CD4-positive, alpha-beta T cell (primary cell): Measurements from ENCODE around the gene RSKR. TPM values are rescaled to one million over a fixed set of nuclear protein-coding genes. Genes with fewer than 3 reads are reported as not detected.

Experiments
- ATAC-seq: fragments of 200-7000 bp; cut with Tn5 transposase; one replicate; pipeline ENCODE4 v1.10.0; 2022; ENCODE audit warnings: mild to moderate bottlenecking; ENCODE audit not compliant: poor library complexity
- CTCF ChIA-PET: fragments of 350-600 bp; sonication (Branson Sonifier 250); formaldehyde crosslinking; loops from one replicate; lab custom pipeline; 2021; ENCODE audit warnings: antibody characterized with exemption, inconsistent platforms; lab: Charles Lee
- POLR2A ChIA-PET: fragments of 350-600 bp; sonication (Branson Sonifier 250); formaldehyde crosslinking; loops from one replicate; lab custom pipeline; 2021; ENCODE audit warnings: antibody characterized with exemption, inconsistent platforms; lab: Charles Lee
- DNase-seq, 14 experiments: peaks; one replicate each; pipeline ENCODE4 v3.0.0-alpha.2; 2013 to 2020; ENCODE audit warnings: mixed read lengths in 2 of 14
- H3K27ac ChIP-seq, 2 donors: one replicate each; pipeline versions ENCODE4 v1.5.1 to v1.7.0; 2013; ENCODE audit warnings: low read length in 2 of 2, low read depth in 1 of 2, mild to moderate bottlenecking in 1 of 2
- H3K27me3 ChIP-seq, 2 experiments: 1 replicate in 1 of 2; 2 replicates in 1 of 2; pipeline versions ENCODE4 v1.6.1 to v1.7.0; 2013; ENCODE audit warnings: low read length in 2 of 2, control low read depth in 1 of 2, mild to moderate bottlenecking in 1 of 2, moderate library complexity in 1 of 2; ENCODE audit not compliant: insufficient read depth in 2 of 2, control insufficient read depth in 1 of 2
- H3K36me3 ChIP-seq: one replicate; pipeline ENCODE4 v1.6.1; 2013; ENCODE audit warnings: low read length, control low read depth; ENCODE audit not compliant: insufficient read depth
- H3K4me1 ChIP-seq: one replicate; pipeline ENCODE4 v1.6.1; 2013; ENCODE audit warnings: low read length, control low read depth; ENCODE audit not compliant: insufficient read depth
- H3K4me3 ChIP-seq: one replicate; pipeline ENCODE4 v1.5.1; 2013; ENCODE audit warnings: mild to moderate bottlenecking, low read length, moderate library complexity
- H3K9me3 ChIP-seq, 2 experiments: 1 replicate in 1 of 2; 2 replicates in 1 of 2; pipeline versions ENCODE4 v1.6.1 to v1.7.0; 2013; ENCODE audit warnings: low read length in 2 of 2, mild to moderate bottlenecking in 2 of 2, control low read depth in 1 of 2, moderate library complexity in 1 of 2; ENCODE audit not compliant: control insufficient read depth in 1 of 2, insufficient read depth in 1 of 2
- H3K27ac Mint-ChIP-seq: one replicate; pipeline ENCODE4 v1.8.0; 2020; ENCODE audit warnings: mixed read lengths
- H3K27me3 Mint-ChIP-seq: one replicate; pipeline ENCODE4 v1.8.0; 2021; ENCODE audit warnings: mixed read lengths
- H3K36me3 Mint-ChIP-seq: one replicate; pipeline ENCODE4 v1.8.0; 2021; ENCODE audit warnings: low read depth, mixed read lengths
- H3K4me1 Mint-ChIP-seq: one replicate; pipeline ENCODE4 v1.8.0; 2021; ENCODE audit warnings: low read depth, mixed read lengths
- H3K4me3 Mint-ChIP-seq: one replicate; pipeline ENCODE4 v1.8.0; 2020; ENCODE audit warnings: mild to moderate bottlenecking, mixed read lengths
- H3K9me3 Mint-ChIP-seq: one replicate; pipeline ENCODE4 v1.8.0; 2020; ENCODE audit warnings: mixed read lengths
- intact Hi-C, 2 experiments: fragments of 100-400 bp; cut with DNase I in 1 of 2; cut with micrococcal nuclease in 1 of 2; formaldehyde crosslinking; loops; one replicate each; pipeline versions ENCODE4 v1.15.1 to v1.9.0; 2023 to 2025; cut with DNase I, micrococcal nuclease
- total RNA-seq, 174 experiments: library from RNA in 2 of 174; stranded (reverse) in 2 of 174; gene quantifications; one replicate each; pipeline ENCODE4 v1.2.3 and lab custom pipeline; 2021 to 2026
- TF ChIP-seq, protein P1 (sequence below): fragments of 200-600 bp; IDR thresholded peaks from one replicate; pipeline ENCODE4 v1.8.0; 2022; ENCODE audit warnings: antibody characterized with exemption, mild to moderate bottlenecking

RSKR gene
- total RNA-seq, 2 experiments from 2014 or later: 13.7 to 14.8 TPM

DNA sequence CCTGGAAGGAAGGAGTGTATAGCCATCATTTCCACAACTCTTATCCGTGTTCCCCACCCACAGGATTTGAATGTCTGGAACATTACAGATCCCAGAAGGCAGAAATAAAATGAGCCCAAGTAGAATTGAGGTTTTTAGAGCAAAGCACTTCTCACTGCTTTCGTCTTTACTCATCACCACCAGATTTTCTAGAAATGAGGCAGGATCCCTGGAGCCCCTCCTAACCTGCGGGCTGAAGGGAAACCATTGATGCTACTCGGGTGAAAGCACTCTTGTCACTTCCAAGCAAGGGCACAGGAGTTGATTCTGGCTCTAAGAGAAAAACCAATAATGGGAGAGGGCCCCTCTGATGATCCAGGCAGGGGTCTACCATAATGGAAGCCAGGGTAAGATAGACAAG lies 34.5 kb downstream of the RSKR start:
- TF ChIP-seq, protein P1, sequence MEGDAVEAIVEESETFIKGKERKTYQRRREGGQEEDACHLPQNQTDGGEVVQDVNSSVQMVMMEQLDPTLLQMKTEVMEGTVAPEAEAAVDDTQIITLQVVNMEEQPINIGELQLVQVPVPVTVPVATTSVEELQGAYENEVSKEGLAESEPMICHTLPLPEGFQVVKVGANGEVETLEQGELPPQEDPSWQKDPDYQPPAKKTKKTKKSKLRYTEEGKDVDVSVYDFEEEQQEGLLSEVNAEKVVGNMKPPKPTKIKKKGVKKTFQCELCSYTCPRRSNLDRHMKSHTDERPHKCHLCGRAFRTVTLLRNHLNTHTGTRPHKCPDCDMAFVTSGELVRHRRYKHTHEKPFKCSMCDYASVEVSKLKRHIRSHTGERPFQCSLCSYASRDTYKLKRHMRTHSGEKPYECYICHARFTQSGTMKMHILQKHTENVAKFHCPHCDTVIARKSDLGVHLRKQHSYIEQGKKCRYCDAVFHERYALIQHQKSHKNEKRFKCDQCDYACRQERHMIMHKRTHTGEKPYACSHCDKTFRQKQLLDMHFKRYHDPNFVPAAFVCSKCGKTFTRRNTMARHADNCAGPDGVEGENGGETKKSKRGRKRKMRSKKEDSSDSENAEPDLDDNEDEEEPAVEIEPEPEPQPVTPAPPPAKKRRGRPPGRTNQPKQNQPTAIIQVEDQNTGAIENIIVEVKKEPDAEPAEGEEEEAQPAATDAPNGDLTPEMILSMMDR: no peak
- Mint-ChIP-seq H3K27me3 (no peaks in the 10 kb centered on the region), H3K27ac (no peak overlapping the region), H3K36me3 (peaks cover 6% of the 10 kb centered on the region), H3K4me3 (no peak overlapping the region), H3K9me3 (no peaks in the 10 kb centered on the region), H3K4me1 (peaks cover 16% of the 10 kb centered on the region)
- H3K36me3 ChIP-seq: peaks cover 12% of the 10 kb centered on the region
- intact Hi-C loops: loop anchor here in 1 of 2 experiments (5.0 to 10.0 kb wide), 2 partner anchors 63 to 375 kb away; partner anchors contain the start of gene PHF12
- no peaks in the 10 kb centered on the region for H3K9me3 ChIP-seq
- no peak for DNase-seq
- ATAC-seq: no peak
- POLR2A ChIA-PET: interaction anchor here (0.9 kb wide), 1 partner anchor 8 kb away, joined by 4 read pairs; the partner anchor contains the start of gene PIGS
- H3K4me1 ChIP-seq: peaks cover 20% of the 10 kb centered on the region
- CTCF ChIA-PET: no interaction called here
- H3K4me3 ChIP-seq: no peak overlapping the region
- H3K27me3 ChIP-seq: no peaks in the 10 kb centered on the region
- no peak overlapping the region for H3K27ac ChIP-seq

DNA sequence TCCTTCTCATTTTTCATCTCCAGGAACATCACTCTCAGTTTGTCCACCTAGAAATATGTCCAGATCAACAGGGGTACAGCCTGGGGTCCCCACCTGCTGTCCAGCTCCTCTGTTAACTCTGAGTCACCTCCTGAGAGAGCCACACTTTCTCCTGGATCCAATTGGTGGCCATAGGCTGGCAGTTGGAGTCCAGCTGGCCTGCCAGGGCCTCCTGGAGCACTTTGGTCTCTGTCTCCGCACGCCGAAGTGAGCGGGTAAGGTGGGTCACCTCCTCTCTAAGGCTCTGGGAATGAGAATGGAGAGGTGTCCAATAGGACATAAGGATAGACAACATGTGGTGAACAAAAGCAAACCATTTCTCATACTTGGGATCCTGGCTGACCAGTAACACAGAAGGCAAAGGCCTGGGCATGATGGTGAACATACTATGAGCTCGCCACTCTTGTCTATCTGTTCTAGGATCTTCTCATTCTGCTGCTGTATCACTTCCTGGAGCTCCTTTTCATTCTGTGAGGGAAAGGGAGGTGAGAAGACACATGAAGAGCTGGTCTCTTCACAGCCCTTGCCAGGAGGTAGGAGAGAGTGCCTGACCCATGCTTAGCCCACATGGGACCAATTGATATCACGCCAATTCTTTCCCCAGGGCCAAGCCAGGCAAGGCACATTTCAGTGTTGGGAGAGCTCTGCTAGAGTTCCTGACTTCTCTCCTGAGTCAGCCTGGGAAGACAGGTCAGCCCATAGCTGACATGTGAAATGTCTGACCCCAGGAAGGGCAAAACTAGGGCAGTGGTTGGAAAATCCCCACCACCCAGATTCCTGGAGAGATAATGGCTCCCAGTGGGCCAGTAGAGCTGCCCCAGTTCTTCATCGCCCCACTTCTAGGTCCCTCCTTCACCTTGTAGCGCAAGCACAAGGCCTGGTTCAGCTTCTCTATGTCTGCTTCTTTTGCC lies 35.5 kb downstream of the RSKR start:
- intact Hi-C loops: loop anchor here in 1 of 2 experiments (5.0 to 10.0 kb wide), 2 partner anchors 64 to 376 kb away; partner anchors contain the start of gene PHF12
- Histone ChIP-seq H3K36me3 (peaks cover 2% of the 10 kb centered on the region), H3K27me3 (no peaks in the 10 kb centered on the region), H3K27ac (no peak overlapping the region), H3K9me3 (no peaks in the 10 kb centered on the region), H3K4me3 (no peak overlapping the region), H3K4me1 (peaks cover 20% of the 10 kb centered on the region)
- DNase-seq: no peak
- Mint-ChIP-seq H3K36me3 (peaks cover 5% of the 10 kb centered on the region), H3K27ac (no peak overlapping the region), H3K27me3 (no peaks in the 10 kb centered on the region), H3K9me3 (no peaks in the 10 kb centered on the region), H3K4me1 (peaks cover 16% of the 10 kb centered on the region), H3K4me3 (no peak overlapping the region)
- no peak for ATAC-seq
- ChIA-PET POLR2A (interaction anchor here (1.1 kb wide), 1 partner anchor 20 kb away, joined by 3 read pairs; the partner anchor contains the start of gene SPAG5), CTCF (no interaction called here)
- TF ChIP-seq, protein P1: no peak

DNA sequence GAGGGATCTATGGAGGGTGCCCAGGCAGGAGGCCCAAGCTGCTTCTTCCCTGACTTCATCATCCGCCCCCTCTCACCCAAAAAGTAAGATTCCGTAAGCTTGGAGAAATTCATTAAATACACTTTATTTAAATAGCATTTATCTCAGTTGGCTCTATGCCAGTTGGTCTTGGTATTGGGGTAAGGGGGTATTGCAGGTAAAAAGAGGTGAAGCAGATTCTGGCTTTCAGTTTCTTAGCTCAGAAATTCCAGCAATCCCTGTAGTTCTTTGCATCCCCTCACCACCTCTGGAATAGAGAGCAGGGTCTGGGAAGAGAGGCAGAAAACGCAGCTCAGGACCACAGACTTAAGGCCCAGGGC lies 36.5 kb downstream of the RSKR start:
- Mint-ChIP-seq H3K4me3 (peak overlapping the region; percentile 87), H3K9me3 (no peaks in the 10 kb centered on the region), H3K27ac (no peak overlapping the region), H3K27me3 (no peaks in the 10 kb centered on the region), H3K4me1 (peaks cover 26% of the 10 kb centered on the region), H3K36me3 (peaks cover 8% of the 10 kb centered on the region)
- POLR2A ChIA-PET: interaction anchor here (0.7 to 2.1 kb wide), 15 partner anchors 9 to 374 kb away, joined by 3 to 36 read pairs (median 5); partner anchors contain the start of genes PHF12, RPL23A, SDF2 and SPAG5
- TF ChIP-seq, protein P1: no peak
- Histone ChIP-seq H3K27me3 (no peaks in the 10 kb centered on the region), H3K27ac (peak overlapping the region in 1 of 2 donors; percentile 41), H3K36me3 (no peaks in the 10 kb centered on the region), H3K4me1 (peaks cover 30% of the 10 kb centered on the region), H3K9me3 (no peaks in the 10 kb centered on the region), H3K4me3 (no peak overlapping the region)
- no peak for DNase-seq
- intact Hi-C loops: loop anchor here (1.0 to 10.0 kb wide), 5 partner anchors 21 to 377 kb away; partner anchors contain the start of genes PHF12 (in 1 of the 2), SPAG5 (in 1 of the 2) and UNC119 (in 1 of the 2)
- CTCF ChIA-PET: no interaction called here
- no peak for ATAC-seq
